NCI-H128 (cell line): ENCODE measurements around the gene CD79B.
"Not testable (repeated sequence)": the region's sequence is repeated elsewhere in the genome, so short reads cannot be mapped to it uniquely, and the experiment has no call there.

ENCODE experiments used
- DNase-seq: peaks from one replicate; lab custom pipeline; 2025; ENCODE audit not compliant: unreplicated experiment; lab: John Stamatoyannopoulos, UW

Gene CD79B

DNA sequence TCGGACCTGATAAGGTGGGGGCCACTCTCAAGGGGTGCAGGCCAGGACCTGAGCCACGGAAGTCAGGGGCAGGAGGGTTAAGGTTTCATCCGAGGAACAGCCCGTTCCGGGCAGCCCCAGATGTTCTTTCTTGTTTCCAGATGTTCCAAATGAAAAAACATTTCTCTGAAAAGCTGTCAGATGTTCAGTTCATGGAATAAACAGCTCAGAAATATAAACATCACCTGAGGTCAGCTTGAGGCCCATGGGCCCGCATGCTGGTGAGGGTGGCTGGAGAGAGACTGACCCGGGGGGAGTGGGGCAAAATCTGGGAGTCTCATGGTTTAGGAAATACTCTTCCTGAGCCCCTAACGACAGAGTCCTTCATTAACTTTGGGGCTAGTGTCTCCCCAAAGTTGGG, 1.5 kb upstream of the CD79B start:
- DNase-seq, result no peak

DNA sequence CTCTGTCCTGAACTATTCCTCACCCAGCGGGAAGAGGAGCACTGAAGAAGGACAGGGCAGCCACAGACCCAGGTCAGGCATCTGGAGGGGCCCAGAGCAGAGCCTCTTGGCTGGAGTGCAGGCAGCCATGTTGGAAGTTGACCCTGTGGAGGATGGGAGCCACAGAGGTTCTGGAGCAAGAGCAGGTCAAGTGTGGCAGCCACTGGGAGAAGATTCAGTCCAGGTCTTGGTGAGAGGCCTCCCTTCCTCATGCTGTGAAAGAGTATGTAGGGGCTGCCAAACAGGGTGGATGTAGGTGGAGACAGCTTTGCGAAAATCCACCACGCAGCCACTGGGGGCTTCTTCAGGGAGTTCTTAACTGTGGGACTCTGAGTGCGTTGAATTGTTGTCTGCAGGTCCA, 590 bp upstream of the CD79B start:
- no peak for DNase-seq

DNA sequence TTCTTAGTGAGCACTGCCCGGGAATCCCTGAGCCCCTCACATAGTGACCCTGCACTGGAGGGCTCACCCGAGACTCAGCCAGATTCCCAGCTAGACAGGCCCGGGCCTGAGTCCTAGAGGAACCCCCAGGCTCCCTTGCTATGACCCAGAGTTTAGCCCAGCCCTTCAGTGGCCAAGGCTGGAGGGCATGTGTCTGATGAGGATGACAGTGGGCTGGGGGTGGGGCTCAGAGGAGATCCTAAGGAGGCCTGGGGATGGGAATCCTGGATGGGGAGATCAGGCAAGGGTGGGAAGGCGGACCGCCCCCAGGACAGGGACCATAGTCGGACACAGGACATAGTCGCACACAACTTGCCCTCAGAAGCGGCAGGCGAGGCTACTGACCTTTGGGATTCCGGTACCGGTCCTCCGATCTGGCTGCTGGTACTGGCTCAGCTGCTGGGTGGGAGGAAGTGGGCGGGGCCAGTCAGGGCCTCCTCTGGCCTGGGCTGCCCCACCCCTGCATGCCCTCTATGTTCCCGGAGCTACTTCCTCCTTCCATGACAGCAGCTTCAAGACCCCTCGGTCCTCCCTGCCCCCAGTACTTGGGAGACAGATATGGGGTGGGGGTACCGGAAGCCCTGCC, 1.1 kb downstream of the CD79B start:
- no peak for DNase-seq

DNA sequence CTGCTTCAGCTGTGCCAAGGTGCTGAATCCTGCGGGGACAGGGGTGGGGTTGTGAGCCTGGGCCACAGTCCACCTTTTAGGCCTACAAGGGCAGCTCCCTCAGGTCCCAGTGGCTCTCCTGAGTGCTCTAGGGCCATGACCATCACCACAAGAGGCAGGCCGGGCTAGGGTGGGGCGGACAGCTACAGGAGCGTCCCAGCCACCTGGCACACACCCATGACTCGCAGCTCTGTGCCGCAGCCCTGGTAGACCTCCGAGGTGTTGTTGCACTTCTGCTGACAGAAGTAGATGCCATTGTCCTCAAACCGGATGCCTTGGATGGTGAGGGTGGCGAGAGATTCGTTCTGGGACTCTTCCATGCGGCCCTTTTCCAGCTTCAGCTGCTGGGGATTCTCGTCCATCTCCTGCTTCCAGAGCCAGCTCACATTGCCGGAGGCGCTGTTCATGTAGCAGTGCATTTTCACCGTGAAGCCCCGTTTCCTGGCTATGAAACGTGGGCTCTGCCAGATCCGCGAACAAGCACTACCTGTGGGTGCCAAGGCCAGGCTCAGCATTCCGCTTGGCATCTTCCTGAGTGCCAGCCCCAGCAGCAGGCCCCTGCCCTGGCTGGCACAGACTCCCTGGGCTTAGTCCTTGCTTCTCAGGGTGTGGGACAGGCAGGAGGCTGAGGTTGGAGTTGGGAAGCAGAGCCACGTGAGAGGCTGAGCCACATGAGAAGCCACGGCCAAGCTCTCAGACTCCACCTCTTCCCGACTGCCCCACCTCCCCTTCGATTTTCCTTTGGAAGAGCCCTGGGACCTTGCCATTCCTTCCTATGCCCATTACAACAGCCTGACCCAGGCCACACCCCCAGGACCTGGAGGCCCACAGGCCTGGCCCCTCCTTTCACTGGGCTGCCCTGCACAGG, 2.0 kb downstream of the CD79B start:
- no peak for DNase-seq

DNA sequence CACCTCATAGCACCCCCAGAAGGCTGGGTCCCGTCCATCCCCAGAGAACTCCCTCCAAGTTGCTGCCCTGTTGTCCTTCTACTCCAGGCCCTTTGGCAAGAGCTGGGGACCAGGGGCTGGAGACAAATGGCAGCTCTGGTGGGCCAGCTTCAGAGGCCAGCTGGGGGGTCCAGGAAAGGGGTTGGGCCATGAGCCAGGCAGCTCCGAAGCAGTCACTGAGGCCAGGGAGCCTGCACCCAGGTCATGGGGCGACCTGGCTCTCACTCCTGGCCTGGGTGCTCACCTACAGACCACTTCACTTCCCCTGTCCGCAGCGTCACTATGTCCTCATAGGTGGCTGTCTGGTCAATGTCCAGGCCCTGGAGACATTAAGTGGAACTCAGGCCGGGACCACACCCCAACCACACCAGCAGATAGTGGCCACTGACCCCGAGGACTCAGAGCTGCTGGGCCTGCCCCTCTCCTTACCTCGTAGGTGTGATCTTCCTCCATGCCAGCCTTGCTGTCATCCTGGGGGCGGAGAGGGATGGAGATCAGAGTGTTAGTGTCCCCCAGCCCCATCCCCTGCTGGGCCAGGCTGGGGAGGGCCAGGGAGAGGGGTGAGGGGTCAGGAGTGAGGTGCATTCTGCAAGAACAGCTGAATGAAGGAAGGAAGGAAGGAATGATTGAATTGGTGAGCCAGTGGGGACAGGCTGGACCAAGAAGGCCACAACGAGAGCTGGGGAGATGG, 3.0 kb downstream of the CD79B start:
- DNase-seq, result no peak

DNA sequence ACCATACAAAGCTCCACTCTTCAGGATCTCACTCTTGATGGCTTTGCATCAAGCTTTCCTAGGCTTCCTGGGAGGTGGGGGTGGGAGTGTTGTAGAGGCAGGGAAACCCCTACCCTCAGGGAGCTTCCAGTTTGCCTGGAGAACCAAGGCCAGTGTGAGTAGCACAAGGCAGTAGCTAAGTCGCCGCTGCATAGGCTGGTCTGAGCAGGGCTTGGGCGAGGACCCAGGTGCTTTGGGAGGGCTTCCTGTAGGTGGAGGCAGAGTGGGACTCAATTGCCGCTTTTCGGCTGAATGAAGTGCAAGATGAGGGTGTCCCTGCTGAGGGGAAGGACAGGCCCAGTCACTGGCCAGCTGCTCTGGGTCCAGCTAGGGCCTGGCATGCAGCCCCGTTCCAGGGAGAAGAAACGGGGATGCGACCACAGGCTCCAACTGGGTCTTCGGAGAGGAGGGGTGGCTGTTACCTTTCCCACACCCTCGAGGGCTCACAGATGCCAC, 3.9 kb downstream of the CD79B start:
- no peak for DNase-seq

DNA sequence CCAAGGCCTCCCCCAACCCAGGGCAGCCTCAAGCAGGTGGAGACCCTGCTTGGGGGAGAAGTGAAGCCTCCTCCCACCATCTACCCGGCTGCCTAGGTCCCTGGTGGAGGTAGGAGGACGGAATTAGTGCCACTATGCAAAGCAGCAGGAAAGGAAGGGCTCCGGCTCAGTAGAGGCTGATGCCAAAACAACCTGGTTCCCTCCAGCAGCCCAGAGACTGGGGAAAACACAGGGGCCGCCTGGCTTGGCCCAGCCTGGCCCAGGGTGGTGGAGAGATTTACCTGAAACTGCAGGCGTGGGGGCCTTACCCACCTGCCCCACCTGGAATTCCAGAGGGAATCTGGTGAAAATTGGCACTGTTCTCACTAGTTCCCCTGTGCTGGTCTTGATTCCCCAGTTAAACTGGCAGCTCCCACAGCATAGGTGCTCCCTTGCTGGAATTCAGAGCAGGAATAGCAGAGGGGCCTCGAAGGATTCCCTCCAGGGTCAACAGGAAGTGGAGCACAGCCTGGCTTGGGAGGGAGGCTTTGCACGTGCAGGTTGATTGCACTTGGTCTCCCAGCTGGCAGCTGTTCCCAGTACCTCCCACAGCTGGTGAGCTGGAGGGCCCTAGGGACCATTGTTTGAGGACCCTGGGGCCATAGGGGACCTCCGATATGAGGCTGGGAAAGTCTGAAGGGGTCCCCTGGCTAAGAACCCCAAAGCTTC, 4.5 kb downstream of the CD79B start:
- no peak for DNase-seq

DNA sequence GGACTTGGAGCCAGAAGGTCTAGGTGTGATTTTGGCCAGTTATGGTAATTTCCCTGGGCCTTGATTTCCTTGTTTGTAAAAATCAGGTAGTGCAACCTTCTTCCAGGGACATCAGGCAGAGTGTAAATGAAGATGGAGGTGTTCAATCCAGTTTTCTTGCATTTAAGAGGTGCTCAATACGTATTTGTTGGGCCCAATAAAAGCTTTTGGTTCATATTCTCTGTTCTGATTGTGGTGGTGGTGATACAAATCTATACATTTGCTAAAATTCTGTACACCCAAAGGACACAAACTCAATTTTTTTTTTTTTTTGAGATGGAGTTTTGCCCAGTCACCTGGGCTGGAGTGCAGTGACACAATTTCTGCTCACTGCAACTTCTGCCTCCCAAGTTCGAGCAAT, 6.0 kb downstream of the CD79B start:
- no peak for DNase-seq

DNA sequence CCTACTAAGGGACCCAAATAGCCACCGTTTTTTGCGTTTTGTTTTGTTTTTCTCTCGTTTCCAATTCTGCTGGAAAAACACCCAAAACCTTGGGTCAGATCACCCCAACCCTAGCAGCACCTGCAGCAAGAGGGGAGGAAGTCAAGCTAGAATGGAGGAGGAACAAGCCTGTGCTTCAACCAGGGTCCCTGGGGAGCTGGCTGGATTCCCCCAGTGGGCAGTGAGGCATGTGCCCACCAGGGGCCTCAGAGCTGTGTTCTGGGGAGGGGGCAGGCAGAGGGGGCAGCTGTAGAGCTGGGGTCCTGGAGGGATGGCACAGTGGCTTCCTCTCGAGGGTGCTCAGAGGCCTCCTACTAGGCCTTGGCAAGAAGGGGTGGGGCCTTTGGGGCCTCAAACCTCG, 6.5 kb downstream of the CD79B start:
- no peak for DNase-seq

DNA sequence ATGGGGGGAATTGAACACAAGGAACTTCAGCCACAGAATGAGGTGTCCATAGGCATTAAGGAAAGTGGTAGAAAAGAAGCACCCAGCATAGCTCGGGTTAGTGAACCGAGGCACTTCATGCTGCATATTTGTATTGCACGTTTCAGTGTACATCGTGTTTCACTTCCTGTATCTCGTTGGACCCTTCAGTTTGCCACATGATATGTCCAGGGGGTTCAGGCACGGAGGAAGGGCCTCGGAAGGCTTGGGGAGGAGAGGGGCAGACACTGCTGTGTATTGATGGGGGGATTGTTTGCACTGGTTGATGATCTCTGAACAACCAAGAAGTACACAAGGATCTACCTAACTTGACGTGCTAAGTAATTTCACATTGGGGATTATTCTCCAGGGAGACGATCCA, 9.7 kb downstream of the CD79B start:
- not testable (repeated sequence) for DNase-seq

DNA sequence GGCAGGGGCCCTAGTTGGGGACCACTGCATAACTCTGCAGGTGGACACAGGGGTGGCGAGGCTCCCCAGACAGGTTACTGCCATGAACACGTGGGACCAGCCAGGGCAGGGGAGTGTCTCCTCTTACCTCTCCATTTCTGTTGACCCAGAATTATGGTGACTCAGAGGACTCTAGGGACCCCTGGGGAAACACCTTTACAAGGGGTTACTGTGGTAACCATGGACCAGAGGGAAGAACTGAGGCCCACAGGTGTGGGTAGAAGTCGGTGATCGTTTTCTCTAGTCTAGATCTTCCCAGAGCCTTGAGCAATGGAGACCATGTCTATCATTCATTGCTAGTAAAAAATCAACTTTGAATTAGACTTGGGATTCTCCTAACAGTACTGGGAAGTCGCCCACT, 11.4 kb downstream of the CD79B start:
- DNase-seq, result not testable (repeated sequence)

DNA sequence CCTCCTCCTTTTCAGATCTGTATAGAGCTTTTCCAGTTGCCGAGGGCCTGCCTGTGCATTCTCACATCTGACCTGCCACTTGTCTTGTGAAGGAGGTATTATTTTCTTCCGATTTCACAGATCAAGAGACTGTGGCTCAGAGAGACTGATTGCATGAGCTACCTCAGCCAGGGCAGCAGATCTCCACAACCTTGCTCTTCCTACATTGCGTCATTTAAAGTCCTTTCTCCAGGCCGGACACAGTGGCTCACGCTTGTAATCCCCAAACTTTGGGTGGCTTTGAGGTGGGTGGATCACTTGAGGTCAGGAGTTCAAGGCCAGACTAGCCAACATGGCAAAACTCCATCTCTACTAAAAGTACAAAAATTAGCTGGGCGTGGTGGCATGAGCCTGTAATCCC, 12.1 kb downstream of the CD79B start:
- not testable (repeated sequence) for DNase-seq

DNA sequence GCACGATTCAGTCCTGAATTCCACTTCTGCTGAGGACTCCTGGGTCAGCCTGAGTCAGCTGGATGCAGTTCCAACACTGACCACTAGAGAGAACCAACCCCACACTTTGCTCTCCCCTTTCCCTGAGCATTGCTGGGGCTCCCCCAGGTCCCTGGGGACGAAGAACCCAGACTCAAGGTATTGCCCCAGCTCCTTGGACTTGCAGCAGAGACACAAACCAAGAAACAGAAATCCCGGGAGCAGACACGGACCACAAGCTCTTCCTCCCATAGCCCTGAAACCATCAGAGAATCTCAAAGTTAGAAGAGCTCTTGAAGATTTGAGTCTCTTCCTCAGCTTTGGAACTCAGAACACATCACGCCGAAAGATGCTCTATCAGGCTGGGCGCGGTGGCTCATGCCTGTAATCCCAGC, 12.8 kb downstream of the CD79B start:
- DNase-seq, result no peak

DNA sequence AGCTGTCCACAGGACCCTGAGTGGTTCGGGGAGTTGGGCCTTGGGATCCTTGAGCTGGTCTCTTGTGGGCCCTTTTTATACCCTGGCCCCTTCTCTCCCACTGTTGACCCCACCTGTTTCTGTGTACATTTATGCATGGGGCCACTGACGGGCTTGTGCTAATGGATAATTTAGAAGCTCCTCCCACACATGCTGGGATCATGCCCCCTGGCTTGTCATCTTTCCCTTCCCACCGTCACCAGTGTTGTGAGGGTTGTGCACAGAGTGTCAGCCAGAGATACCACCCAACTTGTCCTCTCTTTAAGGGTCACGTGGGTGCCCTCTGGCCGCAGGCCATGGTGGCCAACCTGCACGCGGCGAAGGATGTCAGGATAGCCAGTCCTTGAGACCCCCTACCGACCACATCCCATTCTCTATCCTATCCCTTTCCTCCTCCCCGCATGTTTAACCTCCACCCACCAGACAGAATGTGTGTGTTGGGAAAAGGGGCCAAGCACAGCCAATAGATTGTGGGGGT, 13.3 kb downstream of the CD79B start, which contains the start of gene GH1:
Gene GH1, minus strand, starts transcription at position 51 of the 517 bp plus-strand sequence. CDS start 63 bp downstream, outside the sequence.
- DNase-seq, result not testable (repeated sequence)

DNA sequence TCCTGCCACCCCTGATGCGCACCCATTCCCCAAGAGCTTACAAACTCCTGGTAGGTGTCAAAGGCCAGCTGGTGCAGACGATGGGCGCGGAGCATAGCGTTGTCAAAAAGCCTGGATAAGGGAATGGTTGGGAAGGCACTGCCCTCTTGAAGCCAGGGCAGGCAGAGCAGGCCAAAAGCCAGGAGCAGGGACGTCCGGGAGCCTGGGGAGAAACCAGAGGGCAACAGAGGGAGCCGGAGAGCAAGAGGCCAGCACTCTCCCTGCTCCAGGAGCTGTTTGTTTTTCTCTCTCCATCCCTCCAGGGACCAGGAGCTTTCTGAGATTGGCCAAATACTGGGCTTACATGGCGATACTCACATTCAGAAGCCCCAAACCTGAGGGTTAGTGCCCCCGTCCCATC, 13.8 kb downstream of the CD79B start:
- DNase-seq, result no peak

DNA sequence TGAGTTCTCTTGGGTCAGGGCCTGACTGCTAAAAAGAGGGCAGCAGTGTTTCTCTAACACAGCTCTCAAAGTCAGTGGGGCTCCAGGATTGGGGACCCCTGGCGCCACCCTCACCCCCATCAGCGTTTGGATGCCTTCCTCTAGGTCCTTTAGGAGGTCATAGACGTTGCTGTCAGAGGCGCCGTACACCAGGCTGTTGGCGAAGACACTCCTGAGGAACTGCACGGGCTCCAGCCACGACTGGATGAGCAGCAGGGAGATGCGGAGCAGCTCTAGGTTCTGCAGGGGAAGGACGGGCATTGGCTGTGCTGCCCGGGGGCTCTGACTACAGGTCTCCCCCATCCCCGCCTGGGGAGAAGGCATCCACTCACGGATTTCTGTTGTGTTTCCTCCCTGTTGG, 14.5 kb downstream of the CD79B start:
- DNase-seq, result no peak

DNA sequence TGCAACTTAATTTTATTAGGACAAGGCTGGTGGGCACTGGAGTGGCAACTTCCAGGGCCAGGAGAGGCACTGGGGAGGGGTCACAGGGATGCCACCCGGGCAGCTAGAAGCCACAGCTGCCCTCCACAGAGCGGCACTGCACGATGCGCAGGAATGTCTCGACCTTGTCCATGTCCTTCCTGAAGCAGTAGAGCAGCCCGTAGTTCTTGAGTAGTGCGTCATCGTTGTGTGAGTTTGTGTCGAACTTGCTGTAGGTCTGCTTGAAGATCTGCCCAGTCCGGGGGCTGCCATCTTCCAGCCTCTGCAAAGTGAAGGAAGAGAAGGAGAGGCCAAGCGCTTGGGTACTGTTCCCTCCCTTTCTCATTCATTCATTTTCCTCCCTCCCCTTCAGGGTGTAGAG, 14.9 kb downstream of the CD79B start:
- DNase-seq, result not testable (repeated sequence)

DNA sequence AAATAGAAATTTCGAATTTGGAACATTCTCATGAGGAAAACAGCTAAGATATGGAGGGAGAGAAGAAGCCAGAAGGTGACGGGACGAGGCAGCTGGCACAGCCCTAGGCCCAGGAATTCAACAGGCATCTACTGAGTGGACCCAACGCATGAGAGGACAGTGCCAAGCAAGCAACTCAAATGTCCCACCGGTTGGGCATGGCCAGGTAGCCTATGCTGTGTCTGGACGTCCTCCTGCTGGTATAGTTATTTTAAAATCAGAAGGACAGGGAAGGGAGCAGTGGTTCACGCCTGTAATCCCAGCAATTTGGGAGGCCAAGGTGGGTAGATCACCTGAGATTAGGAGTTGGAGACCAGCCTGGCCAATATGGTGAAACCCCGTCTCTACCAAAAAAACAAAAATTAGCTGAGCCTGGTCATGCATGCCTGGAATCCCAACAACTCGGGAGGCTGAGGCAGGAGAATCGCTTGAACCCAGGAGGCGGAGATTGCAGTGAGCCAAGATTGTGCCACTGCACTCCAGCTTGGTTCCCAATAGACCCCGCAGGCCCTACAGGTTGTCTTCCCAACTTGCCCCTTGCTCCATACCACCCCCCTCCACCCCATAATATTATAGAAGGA, 15.5 kb downstream of the CD79B start:
- DNase-seq, result no peak

DNA sequence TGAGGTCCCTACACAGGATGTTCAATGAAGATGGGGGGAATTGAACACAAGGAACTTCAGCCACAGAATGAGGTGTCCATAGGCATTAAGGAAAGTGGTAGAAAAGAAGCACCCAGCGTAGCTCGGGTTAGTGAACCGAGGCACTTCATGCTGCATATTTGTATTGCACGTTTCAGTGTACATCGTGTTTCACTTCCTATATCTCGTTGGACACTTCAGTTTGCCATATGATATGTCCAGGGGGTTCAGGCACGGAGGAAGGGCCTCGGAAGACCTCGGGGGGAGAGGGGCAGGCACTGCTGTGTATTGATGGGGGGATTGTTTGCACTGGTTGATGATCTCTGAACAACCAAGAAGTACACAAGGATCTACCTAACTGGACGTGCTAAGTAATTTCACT, 16.4 kb downstream of the CD79B start:
- not testable (repeated sequence) for DNase-seq

DNA sequence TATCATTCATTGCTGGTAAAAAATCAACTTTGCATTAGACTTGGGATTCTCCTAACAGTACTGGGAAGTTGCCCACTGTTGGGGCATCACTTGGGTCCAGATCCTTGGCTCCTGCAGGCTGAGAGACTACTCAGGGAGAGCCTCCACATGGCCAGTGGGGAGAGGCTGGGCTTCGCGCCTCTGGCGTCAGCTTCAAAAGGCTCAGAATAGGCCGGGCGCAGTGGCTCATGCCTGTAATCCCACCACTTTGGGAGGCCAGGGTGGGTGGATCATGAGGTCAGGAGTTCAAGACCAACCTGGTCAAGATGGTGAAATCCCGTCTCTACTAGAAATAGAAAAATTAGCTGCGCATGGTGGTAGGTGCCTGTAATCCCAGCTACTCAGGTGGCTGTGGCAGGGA, 17.7 kb downstream of the CD79B start:
- no peak for DNase-seq
